Esophagus squamous epithelium (tissue), 5 donors: ENCODE results near the gene CHST8. TPM values are rescaled to one million over a fixed set of nuclear protein-coding genes. Genes with fewer than 3 reads are reported as not detected.

ENCODE experiments used
- DNase-seq: peaks from one replicate; lab custom pipeline; 2025; lab: John Stamatoyannopoulos, UW
- H3K27ac ChIP-seq, 4 donors: fragments of 200-600 bp; sonication (generic); one replicate each; pipeline ENCODE4 v1.5.1; 2016 to 2019; ENCODE audit warnings: mild to moderate bottlenecking in 1 of 4
- H3K27me3 ChIP-seq, 4 donors: fragments of 200-600 bp; sonication (generic); 1 replicate in 3 of 4; 2 replicates in 1 of 4; pipeline versions ENCODE4 v1.5.1 to v1.6.0; 2017 to 2021; ENCODE audit warnings: antibody characterized with exemption in 1 of 4
- H3K36me3 ChIP-seq, 3 donors: fragments of 200-600 bp; sonication (generic); one replicate each; pipeline ENCODE4 v1.5.1; 2016 to 2019
- H3K4me1 ChIP-seq, 3 donors: fragments of 200-600 bp; sonication (generic); one replicate each; pipeline ENCODE4 v1.5.1; 2017 to 2019
- H3K4me3 ChIP-seq, 4 donors: fragments of 200-600 bp; sonication (generic); 1 replicate in 3 of 4; 2 replicates in 1 of 4; pipeline ENCODE4 v1.5.1; 2016 to 2019; ENCODE audit warnings: mild to moderate bottlenecking in 2 of 4, moderate library complexity in 1 of 4
- H3K9me3 ChIP-seq, 3 donors: fragments of 200-600 bp; sonication (generic); one replicate each; pipeline ENCODE4 v1.5.1; 2016 to 2019
- POLR2A ChIP-seq, 4 donors: fragments of 450-650 bp; IDR thresholded peaks; one replicate each; pipeline ENCODE4 v1.6.1; 2017; ENCODE audit warnings: antibody characterized with exemption in 4 of 4, mild to moderate bottlenecking in 4 of 4, moderate library complexity in 3 of 4
- WGBS, 2 donors: methylation state at CpG; one replicate each; pipeline ENCODE4 v1.1.5; 2018; 5-methylcytosine and 5-hydroxymethylcytosine counted together
- intact Hi-C: fragments of 100-400 bp; cut with DNase I; formaldehyde crosslinking; loops from one replicate; pipeline ENCODE4 v1.15.0; 2022
- total RNA-seq, 4 donors: library from RNA; depleted of rRNA; stranded (reverse); fragments of >200 nt; gene quantifications; one replicate each; pipeline ENCODE4 v1.1.0, GENCODE V29; 2016
- TF ChIP-seq, protein P1 (sequence below), 6 experiments: fragments of 450-650 bp in 4 of 6; fragments of 200-600 bp in 2 of 6; sonication (generic) in 2 of 6; IDR thresholded peaks; one replicate each; pipeline ENCODE4 v1.5.1; 2016 to 2019; ENCODE audit warnings: antibody characterized with exemption in 6 of 6, mild to moderate bottlenecking in 4 of 6, moderate library complexity in 4 of 6
- donor health status: DM: yes; HTN: yes; CAD: no.

The CHST8 gene
- total RNA-seq, 4 donors from 2014 or later: 0.38 TPM; not detected in 3

DNA sequence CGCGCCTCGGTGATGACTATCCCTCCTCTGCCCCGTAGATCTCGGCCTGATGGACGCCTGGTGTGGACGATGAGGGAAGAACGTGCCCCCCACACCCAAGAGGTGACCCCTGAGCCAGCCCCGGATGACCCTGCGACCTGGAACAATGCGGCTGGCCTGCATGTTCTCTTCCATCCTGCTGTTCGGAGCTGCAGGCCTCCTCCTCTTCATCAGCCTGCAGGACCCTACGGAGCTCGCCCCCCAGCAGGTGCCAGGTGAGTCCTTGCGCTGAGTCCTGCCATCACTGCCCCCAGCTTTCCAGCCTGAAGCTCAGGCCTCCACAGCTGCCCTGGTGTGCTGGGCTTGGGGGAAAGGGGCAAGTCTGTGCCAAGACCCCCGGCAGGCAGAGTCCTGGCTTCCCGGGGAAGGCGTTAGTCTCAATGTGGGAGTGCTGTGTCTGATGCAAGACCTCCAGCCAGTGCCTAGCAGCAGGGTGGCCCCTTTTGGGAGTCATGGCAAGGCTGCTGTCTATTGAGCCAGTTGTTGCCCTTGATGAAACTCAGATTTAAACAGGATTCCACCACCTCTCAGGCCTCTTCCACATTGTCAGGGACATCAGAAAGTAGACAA lies 67.5 kb downstream of the CHST8 start:
- 57% methylated on average over 6 of the region's 18 CpGs; no CpG with 5 or more reads in 1 of the 2 donors for WGBS, 2 donors
- no peak for TF ChIP-seq POLR2A (IDR thresholded peaks at IDR 0.05)
- TF ChIP-seq, protein P1, sequence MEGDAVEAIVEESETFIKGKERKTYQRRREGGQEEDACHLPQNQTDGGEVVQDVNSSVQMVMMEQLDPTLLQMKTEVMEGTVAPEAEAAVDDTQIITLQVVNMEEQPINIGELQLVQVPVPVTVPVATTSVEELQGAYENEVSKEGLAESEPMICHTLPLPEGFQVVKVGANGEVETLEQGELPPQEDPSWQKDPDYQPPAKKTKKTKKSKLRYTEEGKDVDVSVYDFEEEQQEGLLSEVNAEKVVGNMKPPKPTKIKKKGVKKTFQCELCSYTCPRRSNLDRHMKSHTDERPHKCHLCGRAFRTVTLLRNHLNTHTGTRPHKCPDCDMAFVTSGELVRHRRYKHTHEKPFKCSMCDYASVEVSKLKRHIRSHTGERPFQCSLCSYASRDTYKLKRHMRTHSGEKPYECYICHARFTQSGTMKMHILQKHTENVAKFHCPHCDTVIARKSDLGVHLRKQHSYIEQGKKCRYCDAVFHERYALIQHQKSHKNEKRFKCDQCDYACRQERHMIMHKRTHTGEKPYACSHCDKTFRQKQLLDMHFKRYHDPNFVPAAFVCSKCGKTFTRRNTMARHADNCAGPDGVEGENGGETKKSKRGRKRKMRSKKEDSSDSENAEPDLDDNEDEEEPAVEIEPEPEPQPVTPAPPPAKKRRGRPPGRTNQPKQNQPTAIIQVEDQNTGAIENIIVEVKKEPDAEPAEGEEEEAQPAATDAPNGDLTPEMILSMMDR (IDR thresholded peaks at IDR 0.05): no peak
- Histone ChIP-seq H3K9me3 (no peaks in the 10 kb centered on the region), H3K27ac (no peak overlapping the region), H3K27me3 (peaks cover 0 to 59% (median 2%) of the 10 kb centered on the region in 4 donors), H3K4me3 (no peak overlapping the region), H3K4me1 (peaks cover 0 to 3% (median 0%) of the 10 kb centered on the region in 3 donors), H3K36me3 (no peaks in the 10 kb centered on the region)
- no peak for DNase-seq
- intact Hi-C loops: no loop called here

- H3K4me3 ChIP-seq: no peak overlapping the region
- H3K27me3 ChIP-seq: peaks cover 0 to 53% (median 1%) of the 10 kb centered on the region in 4 donors
- DNase-seq: no peak
- H3K4me1 ChIP-seq: no peaks in the 10 kb centered on the region
- H3K9me3 ChIP-seq: no peaks in the 10 kb centered on the region
- 63 to 70% methylated on average over 3 of the region's 5 CpGs for WGBS, 2 donors
- intact Hi-C loops: no loop called here
- TF ChIP-seq, protein P1 (IDR thresholded peaks at IDR 0.05): no peak
- TF ChIP-seq POLR2A (IDR thresholded peaks at IDR 0.05): no peak
- H3K36me3 ChIP-seq: no peaks in the 10 kb centered on the region
- H3K27ac ChIP-seq: no peak overlapping the region
Measured at GRCh38 chr19:33689868-33690267, 68.1 kb downstream of the CHST8 start.

- no peak for DNase-seq
- no peaks in the 10 kb centered on the region for H3K4me1 ChIP-seq
- no peaks in the 10 kb centered on the region for H3K9me3 ChIP-seq
- H3K27me3 ChIP-seq: peaks cover 0 to 46% (median 0%) of the 10 kb centered on the region in 4 donors
- no peak overlapping the region for H3K4me3 ChIP-seq
- 55 to 73% methylated on average over 10 to 17 of the region's 20 CpGs for WGBS, 2 donors
- no peaks in the 10 kb centered on the region for H3K36me3 ChIP-seq
- intact Hi-C loops: no loop called here
- TF ChIP-seq, protein P1 (IDR thresholded peaks at IDR 0.05): no peak
- no peak overlapping the region for H3K27ac ChIP-seq
Measured at GRCh38 chr19:33690378-33691029, 68.8 kb downstream of the CHST8 start.

DNA sequence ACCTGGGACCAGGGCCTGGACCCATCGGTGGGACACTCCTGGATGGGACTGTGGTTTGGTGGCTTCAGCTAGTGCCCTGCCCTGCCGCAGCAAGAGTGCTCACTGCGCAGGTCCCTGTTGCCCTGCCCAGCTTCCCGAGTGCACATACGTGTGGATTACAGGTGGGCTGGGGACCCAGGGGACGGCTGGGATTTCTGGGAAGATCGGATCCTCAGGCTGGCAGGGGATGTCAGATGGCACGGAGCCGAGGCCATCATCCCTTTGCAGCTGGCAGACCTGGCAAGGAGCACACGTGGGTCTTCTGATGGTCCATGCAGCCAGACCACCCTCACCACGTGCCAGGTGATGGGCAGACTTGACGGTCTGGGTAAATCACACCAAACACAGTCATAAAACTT lies 69.3 kb downstream of the CHST8 start:
- no peaks in the 10 kb centered on the region for H3K4me1 ChIP-seq
- peaks cover 0 to 41% (median 0%) of the 10 kb centered on the region in 4 donors for H3K27me3 ChIP-seq
- no peak overlapping the region for H3K4me3 ChIP-seq
- no peak overlapping the region for H3K27ac ChIP-seq
- 63 to 89% methylated on average over 2 to 4 of the region's 12 CpGs for WGBS, 2 donors
- no peak for TF ChIP-seq POLR2A (IDR thresholded peaks at IDR 0.05)
- TF ChIP-seq, protein P1 (IDR thresholded peaks at IDR 0.05): no peak
- no peaks in the 10 kb centered on the region for H3K9me3 ChIP-seq
- H3K36me3 ChIP-seq: no peaks in the 10 kb centered on the region
- no peak for DNase-seq
- intact Hi-C loops: no loop called here

DNA sequence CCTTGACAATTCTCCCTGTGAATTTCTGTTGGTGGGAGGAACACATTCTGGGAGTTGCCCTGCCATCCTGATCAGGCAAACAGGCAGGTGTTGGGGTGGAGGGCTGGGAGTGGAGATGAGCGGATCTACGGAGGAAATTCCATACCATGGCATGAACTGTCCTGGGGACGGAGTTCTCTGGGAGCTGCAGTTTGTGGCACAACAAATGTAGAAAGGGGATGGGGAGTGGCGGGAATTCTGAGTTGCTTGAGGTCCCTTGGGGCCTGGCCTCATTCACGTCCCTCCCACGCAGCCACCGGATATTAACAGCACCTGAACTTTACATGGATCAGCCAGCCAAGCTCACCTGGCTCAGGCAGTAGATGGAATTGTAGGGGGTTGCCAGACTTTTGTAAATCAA lies 70.0 kb downstream of the CHST8 start:
- H3K27me3 ChIP-seq: peaks cover 0 to 34% (median 0%) of the 10 kb centered on the region in 4 donors
- H3K27ac ChIP-seq: no peak overlapping the region
- intact Hi-C loops: no loop called here
- TF ChIP-seq POLR2A (IDR thresholded peaks at IDR 0.05): no peak
- TF ChIP-seq, protein P1 (IDR thresholded peaks at IDR 0.05): no peak
- no peak for DNase-seq
- H3K4me1 ChIP-seq: no peaks in the 10 kb centered on the region
- no peaks in the 10 kb centered on the region for H3K36me3 ChIP-seq
- no peak overlapping the region for H3K4me3 ChIP-seq
- WGBS, 2 donors: 59% methylated on average over 7 of the region's 7 CpGs; no CpG with 5 or more reads in 1 of the 2 donors
- no peaks in the 10 kb centered on the region for H3K9me3 ChIP-seq
